Karpas-422 (cell line): ENCODE measurements around the gene PRPF8. TPM values are rescaled to one million over a fixed set of nuclear protein-coding genes. Genes with fewer than 3 reads are reported as not detected.

ENCODE experiments used
- DNase-seq: peaks from one replicate; pipeline ENCODE4 v3.0.0-alpha.2; 2015
- H2AFZ ChIP-seq: fragments of 200-600 bp; sonication (generic); 2 replicates; pipeline ENCODE4 v1.6.1; 2014; ENCODE audit warnings: antibody characterized with exemption, low read length, mixed read lengths
- H3K27ac ChIP-seq: fragments of 200-600 bp; sonication (generic); 2 replicates; pipeline ENCODE4 v1.5.1; 2014; ENCODE audit warnings: mild to moderate bottlenecking, low read length, moderate library complexity
- H3K27me3 ChIP-seq: fragments of 200-600 bp; sonication (generic); 2 replicates; pipeline ENCODE4 v1.6.1; 2014; ENCODE audit warnings: low read length, mixed read lengths
- H3K36me3 ChIP-seq: fragments of 200-600 bp; sonication (generic); 2 replicates; pipeline ENCODE4 v1.6.1; 2014; ENCODE audit warnings: low read length, mixed read lengths; ENCODE audit not compliant: insufficient read depth
- H3K4me1 ChIP-seq: fragments of 200-600 bp; sonication (generic); 2 replicates; pipeline ENCODE4 v1.6.1; 2014; ENCODE audit warnings: mild to moderate bottlenecking, low read length, mixed read lengths
- H3K4me2 ChIP-seq: fragments of 200-600 bp; sonication (generic); 2 replicates; pipeline ENCODE4 v1.6.1; 2014; ENCODE audit warnings: low read length, low read depth, mild to moderate bottlenecking; ENCODE audit not compliant: poor library complexity, severe bottlenecking
- H3K4me3 ChIP-seq: fragments of 200-600 bp; sonication (generic); 2 replicates; pipeline ENCODE4 v1.5.1; 2014; ENCODE audit warnings: mild to moderate bottlenecking, antibody characterized with exemption, low read length, mixed read lengths
- H3K79me2 ChIP-seq: fragments of 200-600 bp; sonication (generic); 2 replicates; pipeline ENCODE4 v1.6.1; 2014; ENCODE audit warnings: mild to moderate bottlenecking, low read length, mixed read lengths
- H3K9ac ChIP-seq: fragments of 200-600 bp; sonication (generic); 2 replicates; pipeline ENCODE4 v1.6.0; 2014; ENCODE audit warnings: low read length
- H3K9me2 ChIP-seq: fragments of 200-600 bp; sonication (generic), shearing (Covaris generic); replicated peaks from 2 replicates; pipeline ENCODE4 v1.6.0; 2014; ENCODE audit warnings: mild to moderate bottlenecking, low read length, moderate library complexity; ENCODE audit not compliant: insufficient read depth
- H3K9me3 ChIP-seq: fragments of 300-700, 200-600 bp; sonication (generic); 2 replicates; pipeline ENCODE4 v1.6.1; 2014; ENCODE audit warnings: low read length, mixed read lengths
- H4K20me1 ChIP-seq: fragments of 200-600 bp; sonication (generic); 2 replicates; pipeline ENCODE4 v1.6.1; 2014; ENCODE audit warnings: mild to moderate bottlenecking, antibody characterized with exemption, low read length, low read depth; ENCODE audit not compliant: insufficient read depth
- total RNA-seq: library from RNA; depleted of rRNA; stranded (reverse); fragments of >200 nt; shearing (Covaris generic); gene quantifications from 2 replicates; pipeline ENCODE4 v1.2.3, GENCODE V29; 2014; ENCODE audit warnings: low replicate concordance

The PRPF8 gene
- total RNA-seq, 1 experiment from 2014 or later: 130 TPM

DNA sequence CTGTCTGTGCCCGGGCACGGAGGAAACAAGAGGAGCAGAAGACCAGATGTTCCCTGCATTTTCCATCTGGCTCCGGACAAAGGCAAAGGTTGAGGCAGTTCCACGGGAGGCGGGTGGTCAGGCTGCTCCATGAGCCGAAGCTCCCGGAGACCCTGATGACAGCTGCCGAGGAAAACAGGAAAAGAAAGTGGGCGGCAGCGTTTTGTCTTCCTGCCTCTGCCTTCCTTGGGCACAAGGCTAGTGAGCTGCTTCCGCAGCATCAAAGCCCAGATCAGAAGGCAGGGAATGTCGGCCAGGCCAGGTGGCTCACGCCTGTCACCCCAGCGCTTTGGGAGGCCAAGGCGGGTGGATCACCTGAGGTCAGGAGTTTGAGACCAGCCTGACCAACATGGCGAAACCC, 72.3 kb downstream of the PRPF8 start:
- H3K4me1 ChIP-seq: peaks cover 3% of the 10 kb centered on the region
- H3K79me2 ChIP-seq: no peaks in the 10 kb centered on the region
- no peak overlapping the region for H2AFZ ChIP-seq
- H3K9ac ChIP-seq: no peak overlapping the region
- no peaks in the 10 kb centered on the region for H3K9me2 ChIP-seq
- H4K20me1 ChIP-seq: no peaks in the 10 kb centered on the region
- H3K4me3 ChIP-seq: no peak overlapping the region
- no peak for DNase-seq
- no peak overlapping the region for H3K4me2 ChIP-seq
- no peaks in the 10 kb centered on the region for H3K9me3 ChIP-seq
- no peak overlapping the region for H3K27ac ChIP-seq
- no peaks in the 10 kb centered on the region for H3K27me3 ChIP-seq
- no peaks in the 10 kb centered on the region for H3K36me3 ChIP-seq

DNA sequence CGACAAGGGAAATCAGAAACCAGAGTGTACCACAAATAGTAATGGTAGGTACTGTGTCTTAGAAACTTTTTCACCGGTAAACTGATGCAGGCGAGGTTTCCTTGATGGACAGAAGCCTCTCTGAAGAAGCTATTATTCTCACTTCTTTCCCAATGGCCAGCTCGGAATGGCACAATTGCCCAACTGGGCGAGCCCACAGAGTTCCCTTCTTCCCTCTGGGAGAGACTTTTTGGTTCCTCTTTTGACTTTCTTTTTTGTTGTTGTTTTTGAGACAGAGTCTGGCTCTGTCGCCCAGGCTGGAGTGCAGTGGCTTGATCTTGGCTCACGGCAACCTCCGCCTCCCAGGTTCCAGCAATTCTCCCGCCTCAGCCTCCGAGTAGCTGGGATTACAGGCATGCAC, 73.0 kb downstream of the PRPF8 start:
- no peak overlapping the region for H3K4me2 ChIP-seq
- no peaks in the 10 kb centered on the region for H3K79me2 ChIP-seq
- peaks cover 9% of the 10 kb centered on the region for H3K4me1 ChIP-seq
- H3K36me3 ChIP-seq: no peaks in the 10 kb centered on the region
- no peak for DNase-seq
- no peak overlapping the region for H2AFZ ChIP-seq
- no peaks in the 10 kb centered on the region for H3K27me3 ChIP-seq
- H3K27ac ChIP-seq: no peak overlapping the region
- H3K4me3 ChIP-seq: no peak overlapping the region
- no peaks in the 10 kb centered on the region for H3K9me3 ChIP-seq
- H3K9me2 ChIP-seq: no peaks in the 10 kb centered on the region
- H4K20me1 ChIP-seq: no peaks in the 10 kb centered on the region
- no peak overlapping the region for H3K9ac ChIP-seq

DNA sequence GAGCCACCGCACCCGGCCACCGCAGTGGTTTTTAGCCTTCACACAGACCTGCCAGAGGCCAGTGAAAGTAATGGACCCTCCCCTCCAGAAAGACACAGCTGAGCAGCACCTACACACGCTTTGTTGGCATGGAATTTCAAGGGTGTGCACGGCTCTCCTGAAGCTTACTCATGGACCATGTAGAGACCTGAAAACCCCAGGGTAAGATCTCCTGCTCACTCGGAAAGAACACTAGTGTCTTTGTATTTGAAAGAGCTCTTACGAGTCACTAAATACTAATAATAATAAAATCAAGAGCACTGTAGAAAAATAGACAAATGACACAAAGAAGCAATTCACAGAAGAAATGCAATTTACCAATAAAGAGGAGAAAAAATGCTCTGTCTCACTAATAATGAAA, 76.0 kb downstream of the PRPF8 start:
- Histone ChIP-seq H3K27me3 (no peaks in the 10 kb centered on the region), H3K9me2 (no peaks in the 10 kb centered on the region), H3K4me1 (peaks cover 9% of the 10 kb centered on the region), H3K36me3 (no peaks in the 10 kb centered on the region), H3K9me3 (no peaks in the 10 kb centered on the region), H3K4me3 (no peak overlapping the region), H3K9ac (no peak overlapping the region), H3K79me2 (no peaks in the 10 kb centered on the region), H3K27ac (no peak overlapping the region), H3K4me2 (no peak overlapping the region), H2AFZ (no peak overlapping the region), H4K20me1 (no peaks in the 10 kb centered on the region)
- no peak for DNase-seq

DNA sequence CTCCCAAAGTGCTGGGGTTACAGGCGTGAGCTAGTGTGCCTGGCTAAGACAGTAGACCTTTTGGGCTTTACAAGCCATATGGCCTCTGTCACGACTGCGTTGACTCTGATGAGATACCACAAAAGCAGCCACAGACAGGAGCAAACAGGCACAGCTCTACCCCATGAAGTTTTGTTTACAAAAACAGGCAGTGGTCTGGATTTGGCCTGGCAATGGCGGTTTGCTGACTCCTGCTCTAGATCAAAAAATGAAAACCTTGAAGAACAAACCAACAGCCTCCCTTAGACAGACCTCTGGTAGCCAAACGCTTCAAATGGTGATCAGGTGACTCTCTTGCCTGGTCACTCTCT, 76.7 kb downstream of the PRPF8 start:
- Histone ChIP-seq H3K9me2 (no peaks in the 10 kb centered on the region), H3K4me1 (peaks cover 9% of the 10 kb centered on the region), H4K20me1 (no peaks in the 10 kb centered on the region), H3K9me3 (no peaks in the 10 kb centered on the region), H3K4me2 (no peak overlapping the region), H3K27me3 (no peaks in the 10 kb centered on the region), H3K79me2 (no peaks in the 10 kb centered on the region), H3K36me3 (no peaks in the 10 kb centered on the region), H3K27ac (no peak overlapping the region), H3K4me3 (no peak overlapping the region), H3K9ac (no peak overlapping the region), H2AFZ (no peak overlapping the region)
- DNase-seq: no peak

DNA sequence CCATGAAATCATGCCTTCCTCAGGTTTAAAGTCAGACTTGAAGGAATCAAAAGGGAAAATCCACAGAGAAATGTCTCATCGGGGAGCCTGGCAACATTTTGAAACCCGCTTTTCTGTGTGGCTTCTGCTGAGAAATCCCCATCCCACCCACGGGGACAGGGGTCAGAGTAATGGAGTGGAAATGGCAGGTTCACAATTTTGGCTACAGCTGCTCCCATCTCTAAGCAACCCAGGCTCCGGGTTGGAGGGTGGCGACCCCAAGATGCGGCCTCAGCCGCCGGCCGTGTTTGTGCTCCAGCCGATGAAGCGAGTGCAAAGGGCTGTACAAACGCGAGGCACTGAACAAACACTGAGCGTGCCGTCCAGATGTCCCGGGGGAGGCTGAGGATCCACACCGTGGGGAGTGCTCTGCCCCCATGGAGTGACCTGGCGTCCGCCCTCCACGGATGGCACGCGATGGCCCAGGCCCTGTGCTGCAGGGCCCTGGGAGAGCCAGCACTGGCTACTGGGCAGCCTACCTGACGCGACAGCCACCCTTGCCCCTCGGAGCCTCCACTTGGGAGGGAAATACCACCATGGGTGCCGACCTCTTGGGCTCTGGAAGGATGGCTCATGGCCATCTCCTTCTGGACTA, 78.2 kb downstream of the PRPF8 start:
- peaks cover 9% of the 10 kb centered on the region for H3K4me1 ChIP-seq
- H3K9ac ChIP-seq: no peak overlapping the region
- DNase-seq: no peak
- no peaks in the 10 kb centered on the region for H3K27me3 ChIP-seq
- peaks cover 3% of the 10 kb centered on the region; the same call in 1 of the 2 replicates for H3K9me3 ChIP-seq
- no peaks in the 10 kb centered on the region for H4K20me1 ChIP-seq
- H3K4me2 ChIP-seq: no peak overlapping the region
- H3K36me3 ChIP-seq: peaks cover 4% of the 10 kb centered on the region
- H3K9me2 ChIP-seq: no peaks in the 10 kb centered on the region
- H3K79me2 ChIP-seq: no peaks in the 10 kb centered on the region
- no peak overlapping the region for H2AFZ ChIP-seq
- no peak overlapping the region for H3K27ac ChIP-seq
- H3K4me3 ChIP-seq: no peak overlapping the region

DNA sequence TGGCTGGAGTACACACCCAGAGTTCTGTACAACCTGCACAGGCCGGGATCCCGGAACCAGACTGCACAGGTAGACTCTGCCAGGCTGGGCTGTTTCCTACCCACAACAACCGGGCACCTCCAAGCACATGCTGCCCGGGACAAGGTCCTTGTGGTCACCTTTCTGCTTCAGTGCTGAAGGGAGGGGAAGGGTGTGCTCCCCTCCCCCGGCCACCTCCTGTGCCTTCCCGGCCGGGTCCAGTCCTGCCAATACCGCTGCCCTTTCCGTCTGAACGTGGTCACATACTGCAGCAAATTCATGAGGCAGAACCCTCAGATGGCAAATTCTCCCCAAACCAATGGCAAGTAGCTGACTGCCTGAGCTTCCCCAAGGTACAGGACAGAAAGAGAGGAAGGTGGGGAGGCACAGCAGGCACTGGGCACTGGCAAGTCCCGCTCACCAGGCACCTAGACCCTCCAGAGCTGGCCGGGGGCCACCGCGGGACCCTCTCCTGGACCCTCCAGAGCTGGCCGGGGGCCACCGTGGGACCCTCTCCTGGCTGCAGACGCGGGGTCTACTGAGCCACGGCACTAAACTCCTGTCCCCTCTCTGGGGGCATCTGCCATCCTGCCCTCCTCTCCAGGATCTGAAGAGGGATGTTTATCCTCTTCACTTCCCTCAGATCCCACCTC, 78.9 kb downstream of the PRPF8 start:
- H3K36me3 ChIP-seq: peaks cover 4% of the 10 kb centered on the region
- H3K79me2 ChIP-seq: no peaks in the 10 kb centered on the region
- H3K4me2 ChIP-seq: no peak overlapping the region
- H3K27me3 ChIP-seq: no peaks in the 10 kb centered on the region
- no peak overlapping the region for H3K4me3 ChIP-seq
- no peak overlapping the region for H3K27ac ChIP-seq
- H3K9ac ChIP-seq: no peak overlapping the region
- H3K9me3 ChIP-seq: peaks cover 3% of the 10 kb centered on the region; the same call in 1 of the 2 replicates
- H3K4me1 ChIP-seq: peaks cover 9% of the 10 kb centered on the region
- H2AFZ ChIP-seq: no peak overlapping the region
- H4K20me1 ChIP-seq: no peaks in the 10 kb centered on the region
- no peak for DNase-seq
- no peaks in the 10 kb centered on the region for H3K9me2 ChIP-seq

DNA sequence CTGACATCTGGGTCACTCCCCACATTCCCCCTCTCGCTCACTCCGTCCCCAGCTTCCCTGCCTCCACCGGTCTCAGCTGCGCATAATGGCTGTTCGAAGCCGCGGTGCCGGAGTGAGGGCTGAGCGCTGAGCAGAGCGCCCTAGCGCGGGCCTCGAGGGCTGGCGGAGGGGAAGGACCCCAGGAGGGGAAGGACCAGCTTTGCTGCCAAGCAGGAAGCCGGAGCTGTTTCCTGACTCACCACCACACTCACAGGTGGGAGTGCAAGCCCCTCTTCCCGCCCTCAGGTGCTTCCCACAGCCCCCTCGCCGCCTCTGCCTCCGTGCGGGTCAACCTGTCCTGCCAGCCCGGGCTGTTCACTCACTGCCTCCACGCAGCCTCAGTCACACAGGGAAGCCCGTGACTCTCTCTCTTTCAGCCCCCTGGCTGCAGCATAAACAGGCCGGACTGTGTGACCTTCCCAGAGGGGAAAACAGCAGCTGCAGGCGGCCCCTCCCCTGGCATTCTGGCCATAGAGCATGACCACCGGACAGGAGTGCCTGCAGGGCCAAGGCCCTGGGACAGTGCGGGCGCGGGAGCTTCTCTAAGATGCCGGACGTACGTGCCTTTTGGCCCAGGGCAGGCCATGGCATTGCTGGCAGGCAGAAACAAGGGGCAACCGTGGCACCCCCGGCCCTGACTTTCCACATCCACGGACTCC, 79.7 kb downstream of the PRPF8 start:
- H3K27me3 ChIP-seq: no peaks in the 10 kb centered on the region
- H4K20me1 ChIP-seq: no peaks in the 10 kb centered on the region
- no peak overlapping the region for H3K27ac ChIP-seq
- no peaks in the 10 kb centered on the region for H3K9me2 ChIP-seq
- no peak overlapping the region for H3K4me2 ChIP-seq
- H2AFZ ChIP-seq: no peak overlapping the region
- peaks cover 9% of the 10 kb centered on the region for H3K4me1 ChIP-seq
- H3K36me3 ChIP-seq: peaks cover 4% of the 10 kb centered on the region
- H3K4me3 ChIP-seq: no peak overlapping the region
- no peak for DNase-seq
- H3K79me2 ChIP-seq: no peaks in the 10 kb centered on the region
- H3K9me3 ChIP-seq: peaks cover 3% of the 10 kb centered on the region; the same call in 1 of the 2 replicates
- no peak overlapping the region for H3K9ac ChIP-seq

DNA sequence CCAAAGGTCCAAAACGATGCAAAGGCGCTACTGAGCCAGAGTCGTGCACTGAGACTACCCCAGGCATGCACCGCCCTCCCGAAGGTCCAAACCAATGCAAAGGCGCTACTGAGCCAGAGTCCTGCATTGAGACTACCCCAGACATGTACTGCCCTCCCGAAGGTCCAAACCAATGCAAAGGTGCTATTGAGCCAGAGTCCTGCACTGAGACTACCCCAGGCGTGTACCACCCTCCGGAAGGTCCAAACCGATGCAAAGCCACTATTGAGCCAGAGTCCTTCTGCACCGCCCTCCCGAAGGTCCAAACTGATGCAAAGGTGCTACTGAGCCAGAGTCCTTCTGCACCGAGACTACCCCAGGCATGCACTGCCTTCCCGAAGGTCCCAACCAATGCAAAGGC, 83.1 kb downstream of the PRPF8 start:
- H3K4me3 ChIP-seq: no peak overlapping the region
- no peak overlapping the region for H2AFZ ChIP-seq
- H3K4me2 ChIP-seq: no peak overlapping the region
- H3K36me3 ChIP-seq: peaks cover 4% of the 10 kb centered on the region
- no peak overlapping the region for H3K9ac ChIP-seq
- H3K4me1 ChIP-seq: no peaks in the 10 kb centered on the region
- H3K79me2 ChIP-seq: no peaks in the 10 kb centered on the region
- no peaks in the 10 kb centered on the region for H3K9me2 ChIP-seq
- no peaks in the 10 kb centered on the region for H3K27me3 ChIP-seq
- H3K9me3 ChIP-seq: peaks cover 3% of the 10 kb centered on the region; the same call in 1 of the 2 replicates
- H3K27ac ChIP-seq: no peak overlapping the region
- H4K20me1 ChIP-seq: no peaks in the 10 kb centered on the region
- DNase-seq: no peak
